ENCODE results near the gene KLC3.
"Not testable (repeated sequence)": the region's sequence is repeated elsewhere in the genome, so short reads cannot be mapped to it uniquely, and the experiment has no call there.

GRCh38 chr19:45312285-45312684 is 28.3 kb upstream of the KLC3 start:
- TF ChIP-seq, protein P1, sequence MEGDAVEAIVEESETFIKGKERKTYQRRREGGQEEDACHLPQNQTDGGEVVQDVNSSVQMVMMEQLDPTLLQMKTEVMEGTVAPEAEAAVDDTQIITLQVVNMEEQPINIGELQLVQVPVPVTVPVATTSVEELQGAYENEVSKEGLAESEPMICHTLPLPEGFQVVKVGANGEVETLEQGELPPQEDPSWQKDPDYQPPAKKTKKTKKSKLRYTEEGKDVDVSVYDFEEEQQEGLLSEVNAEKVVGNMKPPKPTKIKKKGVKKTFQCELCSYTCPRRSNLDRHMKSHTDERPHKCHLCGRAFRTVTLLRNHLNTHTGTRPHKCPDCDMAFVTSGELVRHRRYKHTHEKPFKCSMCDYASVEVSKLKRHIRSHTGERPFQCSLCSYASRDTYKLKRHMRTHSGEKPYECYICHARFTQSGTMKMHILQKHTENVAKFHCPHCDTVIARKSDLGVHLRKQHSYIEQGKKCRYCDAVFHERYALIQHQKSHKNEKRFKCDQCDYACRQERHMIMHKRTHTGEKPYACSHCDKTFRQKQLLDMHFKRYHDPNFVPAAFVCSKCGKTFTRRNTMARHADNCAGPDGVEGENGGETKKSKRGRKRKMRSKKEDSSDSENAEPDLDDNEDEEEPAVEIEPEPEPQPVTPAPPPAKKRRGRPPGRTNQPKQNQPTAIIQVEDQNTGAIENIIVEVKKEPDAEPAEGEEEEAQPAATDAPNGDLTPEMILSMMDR (IDR thresholded peaks at IDR 0.05; ENCODE audit: control extremely low read depth in 1 of 3, insufficient read depth in 1 of 3, low read depth in 1 of 3, low read length in 3 of 3) = not testable (repeated sequence)
- TF ChIP-seq SIN3A (conservative IDR thresholded peaks at IDR 0.05 in 1 of 2, IDR thresholded peaks at IDR 0.05 in 1 of 2; ENCODE audit: low read depth in 1 of 2, low read length in 2 of 2); POLR2AphosphoS5 (IDR thresholded peaks at IDR 0.05; ENCODE audit: low read depth, low read length); POLR2A (IDR thresholded peaks at IDR 0.05; ENCODE audit: control extremely low read depth in 1 of 2, low read depth in 2 of 2, low read length in 2 of 2); MAX (IDR thresholded peaks at IDR 0.05); CHD7 (IDR thresholded peaks at IDR 0.05; ENCODE audit: insufficient replicate concordance, low read length); RAD21 (IDR thresholded peaks at IDR 0.05 in 1 of 2, conservative IDR thresholded peaks at IDR 0.05 in 1 of 2; ENCODE audit: low read depth in 2 of 2, low read length in 2 of 2); JUND (IDR thresholded peaks at IDR 0.05; ENCODE audit: low read length); JUN (IDR thresholded peaks at IDR 0.05; ENCODE audit: low read depth, low read length): not testable (repeated sequence)

Measured in H1 (cell line).